Kidney epithelial cell (primary cell): Measurements from ENCODE around the gene NTRK3. TPM values are rescaled to one million over a fixed set of nuclear protein-coding genes. Genes with fewer than 3 reads are reported as not detected.

ENCODE experiments used
- DNase-seq: peaks from one replicate; pipeline ENCODE4 v3.0.0-alpha.2; 2010; ENCODE audit warnings: low read depth
- H3K27me3 ChIP-seq: 2 replicates; pipeline ENCODE4 v1.6.0; 2011; ENCODE audit warnings: low read length; ENCODE audit not compliant: control insufficient read depth, insufficient read depth
- H3K36me3 ChIP-seq: 2 replicates; pipeline ENCODE4 v1.5.1; 2011; ENCODE audit warnings: low read length; ENCODE audit not compliant: control insufficient read depth, insufficient read depth
- H3K4me3 ChIP-seq: 2 replicates; pipeline ENCODE4 v1.5.1; 2011; ENCODE audit warnings: low read depth, mild to moderate bottlenecking, control low read depth, low read length
- total RNA-seq: library from RNA; depleted of rRNA; stranded (reverse); fragments of >200 nt; gene quantifications from 2 replicates; pipeline ENCODE4 v1.2.3, GENCODE V29; 2015
- TF ChIP-seq, protein P1 (sequence below): IDR thresholded peaks from 2 replicates; pipeline ENCODE4 v1.5.1; 2011; ENCODE audit warnings: mild to moderate bottlenecking, moderate library complexity, low read length, control low read depth, inconsistent platforms; ENCODE audit not compliant: insufficient read depth, poor library complexity, severe bottlenecking

The NTRK3 gene
- total RNA-seq, 1 donor from 2014 or later, result not detected

- no peak for DNase-seq
- TF ChIP-seq, protein P1, sequence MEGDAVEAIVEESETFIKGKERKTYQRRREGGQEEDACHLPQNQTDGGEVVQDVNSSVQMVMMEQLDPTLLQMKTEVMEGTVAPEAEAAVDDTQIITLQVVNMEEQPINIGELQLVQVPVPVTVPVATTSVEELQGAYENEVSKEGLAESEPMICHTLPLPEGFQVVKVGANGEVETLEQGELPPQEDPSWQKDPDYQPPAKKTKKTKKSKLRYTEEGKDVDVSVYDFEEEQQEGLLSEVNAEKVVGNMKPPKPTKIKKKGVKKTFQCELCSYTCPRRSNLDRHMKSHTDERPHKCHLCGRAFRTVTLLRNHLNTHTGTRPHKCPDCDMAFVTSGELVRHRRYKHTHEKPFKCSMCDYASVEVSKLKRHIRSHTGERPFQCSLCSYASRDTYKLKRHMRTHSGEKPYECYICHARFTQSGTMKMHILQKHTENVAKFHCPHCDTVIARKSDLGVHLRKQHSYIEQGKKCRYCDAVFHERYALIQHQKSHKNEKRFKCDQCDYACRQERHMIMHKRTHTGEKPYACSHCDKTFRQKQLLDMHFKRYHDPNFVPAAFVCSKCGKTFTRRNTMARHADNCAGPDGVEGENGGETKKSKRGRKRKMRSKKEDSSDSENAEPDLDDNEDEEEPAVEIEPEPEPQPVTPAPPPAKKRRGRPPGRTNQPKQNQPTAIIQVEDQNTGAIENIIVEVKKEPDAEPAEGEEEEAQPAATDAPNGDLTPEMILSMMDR, result no peak
- H3K27me3 ChIP-seq, result no peaks in the 10 kb centered on the region
- no peaks in the 10 kb centered on the region for H3K36me3 ChIP-seq
- no peak overlapping the region for H3K4me3 ChIP-seq
These were observed 234.9 kb downstream of the NTRK3 start for GRCh38 chr15:88021601-88022000.

DNA sequence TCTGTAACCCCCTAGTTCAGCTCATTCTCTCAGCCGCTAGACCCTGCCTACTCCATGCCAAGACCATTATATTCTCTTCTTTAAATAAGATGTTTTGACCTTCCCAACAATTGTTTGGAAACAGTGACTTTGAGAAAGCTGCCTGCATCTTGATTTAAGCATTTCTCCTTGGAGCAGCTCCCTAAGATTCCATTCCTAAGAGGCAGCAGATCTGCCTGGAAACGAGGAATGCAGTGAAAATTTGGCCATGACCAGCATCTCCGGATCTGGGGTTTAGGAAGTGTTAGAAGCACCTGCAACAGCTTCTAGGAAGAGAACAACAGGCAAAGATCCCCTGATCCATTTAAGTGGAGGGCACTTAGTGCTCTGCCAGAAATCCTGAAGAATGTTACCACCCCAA, 235.7 kb downstream of the NTRK3 start:
- Histone ChIP-seq H3K27me3 (no peaks in the 10 kb centered on the region), H3K36me3 (no peaks in the 10 kb centered on the region), H3K4me3 (no peak overlapping the region)
- no peak for DNase-seq
- TF ChIP-seq, protein P1, result no peak

DNA sequence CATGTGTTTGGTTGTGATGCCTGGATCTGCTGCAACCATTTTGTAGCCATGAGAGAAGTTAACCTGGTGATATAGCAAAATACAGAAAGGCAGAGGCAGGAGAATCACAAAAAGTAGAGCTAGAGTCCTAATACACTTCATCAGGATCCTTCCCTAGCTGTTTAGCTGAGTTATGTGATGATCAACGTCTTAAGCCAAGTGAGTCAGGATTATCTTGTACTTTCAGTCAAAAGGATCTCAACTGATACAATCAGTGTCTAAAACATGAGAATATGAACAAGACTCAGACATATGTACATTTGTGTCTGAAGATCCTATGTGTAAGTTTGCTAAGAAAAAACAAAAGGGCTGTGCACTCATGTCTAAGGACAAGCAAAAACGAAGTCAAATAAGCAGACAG, 236.9 kb downstream of the NTRK3 start:
- Histone ChIP-seq H3K4me3 (no peak overlapping the region), H3K27me3 (no peaks in the 10 kb centered on the region), H3K36me3 (no peaks in the 10 kb centered on the region)
- TF ChIP-seq, protein P1, result no peak
- DNase-seq, result no peak

GRCh38 chr15:88018869-88019641, 237.5 kb downstream of the NTRK3 start:
- no peak for DNase-seq
- Histone ChIP-seq H3K36me3 (no peaks in the 10 kb centered on the region), H3K4me3 (no peak overlapping the region), H3K27me3 (no peaks in the 10 kb centered on the region)
- TF ChIP-seq, protein P1, result no peak

GRCh38 chr15:88017753-88018152, 238.8 kb downstream of the NTRK3 start:
- TF ChIP-seq, protein P1, result no peak
- Histone ChIP-seq H3K4me3 (no peak overlapping the region), H3K27me3 (no peaks in the 10 kb centered on the region), H3K36me3 (no peaks in the 10 kb centered on the region)
- no peak for DNase-seq

DNA sequence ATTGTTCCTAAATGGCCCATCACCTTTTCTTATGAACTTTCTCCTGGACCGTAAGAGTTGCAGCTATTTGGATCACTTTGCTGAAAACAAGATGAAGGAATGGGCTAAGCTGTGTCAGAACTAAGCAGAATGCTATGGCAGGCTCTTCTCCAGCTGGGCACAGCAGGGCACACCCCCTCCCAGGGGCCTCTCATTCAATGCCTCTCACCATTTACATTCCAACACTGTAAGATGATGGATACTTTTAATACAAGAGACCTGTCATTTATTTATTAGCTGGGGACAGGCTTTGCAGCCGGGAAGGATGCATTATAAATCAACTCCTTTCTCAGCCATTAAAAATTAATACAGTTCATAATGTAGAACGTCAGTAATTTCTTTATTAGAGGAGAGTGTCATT, 240.1 kb downstream of the NTRK3 start:
- no peaks in the 10 kb centered on the region for H3K27me3 ChIP-seq
- H3K4me3 ChIP-seq, result no peak overlapping the region
- TF ChIP-seq, protein P1, result no peak
- no peaks in the 10 kb centered on the region for H3K36me3 ChIP-seq
- DNase-seq, result no peak
